Mesenchymal stem cell (in vitro differentiated cells and primary cell): ENCODE results near the gene KLK13.

Experiments
- DNase-seq: peaks from one replicate; pipeline ENCODE4 v3.0.0-alpha.2; 2013
- H2AFZ ChIP-seq: one replicate; pipeline ENCODE4 v1.6.1; 2013; ENCODE audit warnings: low read depth, mild to moderate bottlenecking, control low read depth, inconsistent platforms, low read length, moderate library complexity
- H2AK5ac ChIP-seq: 2 replicates; pipeline ENCODE4 v1.6.1; 2013; ENCODE audit warnings: low read length, moderate library complexity, mild to moderate bottlenecking, inconsistent platforms; ENCODE audit not compliant: severe bottlenecking
- H2BK120ac ChIP-seq: one replicate; pipeline ENCODE4 v1.6.1; 2013; ENCODE audit warnings: low read depth, mild to moderate bottlenecking, inconsistent platforms, low read length, moderate library complexity
- H2BK12ac ChIP-seq, 2 experiments: one replicate each; pipeline ENCODE4 v1.6.1; 2013; ENCODE audit warnings: inconsistent platforms in 2 of 2, low read length in 2 of 2, mild to moderate bottlenecking in 2 of 2, moderate library complexity in 2 of 2, control low read depth in 1 of 2
- H2BK15ac ChIP-seq: one replicate; pipeline ENCODE4 v1.6.1; 2013; ENCODE audit warnings: mild to moderate bottlenecking, low read depth, inconsistent platforms; ENCODE audit not compliant: poor library complexity, severe bottlenecking
- H2BK5ac ChIP-seq: 2 replicates; pipeline ENCODE4 v1.6.1; 2013; ENCODE audit warnings: low read depth, mild to moderate bottlenecking, low read length, control low read depth, inconsistent platforms; ENCODE audit not compliant: poor library complexity, severe bottlenecking
- H3K14ac ChIP-seq, 2 experiments: one replicate each; pipeline ENCODE4 v1.6.1; 2013; ENCODE audit warnings: inconsistent platforms in 2 of 2, low read length in 2 of 2, control low read depth in 1 of 2, mild to moderate bottlenecking in 1 of 2, moderate library complexity in 1 of 2
- H3K18ac ChIP-seq, 2 experiments: one replicate each; pipeline ENCODE4 v1.6.1; 2013; ENCODE audit warnings: inconsistent platforms in 2 of 2, low read length in 2 of 2, control low read depth in 1 of 2, low read depth in 1 of 2, mild to moderate bottlenecking in 1 of 2
- H3K23ac ChIP-seq, 2 experiments: one replicate each; pipeline ENCODE4 v1.6.1; 2013; ENCODE audit warnings: inconsistent platforms in 2 of 2, low read length in 2 of 2, mild to moderate bottlenecking in 2 of 2, moderate library complexity in 2 of 2, control low read depth in 1 of 2
- H3K27ac ChIP-seq: 2 replicates; pipeline ENCODE4 v1.5.1; 2013; ENCODE audit warnings: mild to moderate bottlenecking, moderate library complexity, low read length, control low read depth, inconsistent platforms; ENCODE audit not compliant: poor library complexity, severe bottlenecking
- H3K27me3 ChIP-seq, 2 experiments: 2 replicates each; pipeline versions ENCODE4 v1.6.1 to v1.7.0; 2013; ENCODE audit warnings: low read length in 2 of 2, mild to moderate bottlenecking in 2 of 2, moderate library complexity in 2 of 2, control low read depth in 1 of 2, inconsistent platforms in 1 of 2; ENCODE audit not compliant: control insufficient read depth in 1 of 2, insufficient read depth in 1 of 2
- H3K36me3 ChIP-seq, 2 experiments: 2 replicates each; pipeline versions ENCODE4 v1.6.1 to v1.7.0; 2013; ENCODE audit warnings: low read length in 2 of 2, control low read depth in 1 of 2, inconsistent platforms in 1 of 2, low read depth in 1 of 2, mild to moderate bottlenecking in 1 of 2; ENCODE audit not compliant: insufficient read depth in 2 of 2, control insufficient read depth in 1 of 2
- H3K4ac ChIP-seq, 2 experiments: one replicate each; pipeline ENCODE4 v1.6.1; 2013; ENCODE audit warnings: inconsistent platforms in 2 of 2, low read length in 2 of 2, mild to moderate bottlenecking in 2 of 2, moderate library complexity in 2 of 2, control low read depth in 1 of 2, low read depth in 1 of 2
- H3K4me1 ChIP-seq: 2 replicates; pipeline ENCODE4 v1.6.1; 2013; ENCODE audit warnings: low read depth, low read length, control low read depth; ENCODE audit not compliant: control insufficient read depth, insufficient read depth
- H3K4me2 ChIP-seq: 2 replicates; pipeline ENCODE4 v1.6.1; 2013; ENCODE audit warnings: low read length, mild to moderate bottlenecking, inconsistent platforms; ENCODE audit not compliant: poor library complexity, severe bottlenecking
- H3K4me3 ChIP-seq, 2 experiments: 2 replicates each; pipeline versions ENCODE4 v1.5.1 to v1.7.0; 2013; ENCODE audit warnings: low read length in 2 of 2, mild to moderate bottlenecking in 2 of 2, control low read depth in 1 of 2, low read depth in 1 of 2; ENCODE audit not compliant: insufficient read depth in 1 of 2
- H3K79me1 ChIP-seq: replicated peaks from 2 replicates; pipeline ENCODE4 v1.6.1; 2013; ENCODE audit warnings: mild to moderate bottlenecking, control low read depth, low read length, inconsistent platforms; ENCODE audit not compliant: poor library complexity, severe bottlenecking
- H3K9ac ChIP-seq: 2 replicates; pipeline ENCODE4 v1.7.0; 2013; ENCODE audit warnings: mild to moderate bottlenecking, low read length, moderate library complexity
- H3K9me3 ChIP-seq: 2 replicates; pipeline ENCODE4 v1.7.0; 2013; ENCODE audit warnings: mild to moderate bottlenecking, low read length; ENCODE audit not compliant: control insufficient read depth
- H4K8ac ChIP-seq: one replicate; pipeline ENCODE4 v1.6.1; 2013; ENCODE audit warnings: inconsistent platforms, mild to moderate bottlenecking, low read length, moderate library complexity
- H4K91ac ChIP-seq: one replicate; pipeline ENCODE4 v1.6.1; 2013; ENCODE audit warnings: mild to moderate bottlenecking, low read length, inconsistent platforms
- WGBS: methylation state at CpG from one replicate; pipeline ENCODE4 v1.1.7; 2013; ENCODE audit warnings: mixed read lengths; 5-methylcytosine and 5-hydroxymethylcytosine counted together

Gene KLK13

DNA sequence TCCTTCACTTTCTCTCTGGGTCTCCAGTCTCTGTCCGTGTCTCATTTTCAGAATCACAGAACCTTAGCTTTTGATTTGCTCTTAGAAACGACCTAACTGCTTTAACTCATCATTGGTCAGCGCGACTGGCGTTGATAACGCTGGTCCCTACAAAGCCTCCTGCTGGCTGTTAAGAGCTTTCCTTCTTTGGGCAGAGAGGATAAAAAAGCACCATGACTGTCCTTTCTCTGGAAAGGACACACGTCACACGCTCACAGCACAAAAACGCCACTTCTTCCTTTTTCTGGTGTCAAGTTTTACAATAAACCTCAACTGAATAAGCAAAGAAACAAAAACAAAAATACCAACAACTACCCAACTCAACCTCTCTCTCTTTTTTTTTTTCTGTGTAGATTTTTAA is 28.4 kb downstream of the KLK13 start:
- no peak overlapping the region for H2AK5ac ChIP-seq
- no peak overlapping the region for H3K18ac ChIP-seq
- H2BK15ac ChIP-seq = no peak overlapping the region
- H3K4me3 ChIP-seq = no peak overlapping the region
- no peak overlapping the region for H3K23ac ChIP-seq
- peaks cover 0 to 14% of the 10 kb centered on the region in 2 experiments for H3K27me3 ChIP-seq
- H4K8ac ChIP-seq = no peak overlapping the region
- H3K9ac ChIP-seq = no peak overlapping the region
- H2BK120ac ChIP-seq = no peak overlapping the region
- no peak overlapping the region for H2BK5ac ChIP-seq
- no peaks in the 10 kb centered on the region for H3K36me3 ChIP-seq
- 57% methylated on average over 9 of the region's 9 CpGs for WGBS
- no peak overlapping the region for H2BK12ac ChIP-seq
- H3K4ac ChIP-seq = no peak overlapping the region
- no peaks in the 10 kb centered on the region for H3K9me3 ChIP-seq
- H3K79me1 ChIP-seq = no peaks in the 10 kb centered on the region
- no peak overlapping the region for H4K91ac ChIP-seq
- H3K14ac ChIP-seq = no peak overlapping the region
- no peaks in the 10 kb centered on the region for H3K4me1 ChIP-seq
- H3K27ac ChIP-seq = no peak overlapping the region
- no peak for DNase-seq
- H3K4me2 ChIP-seq = no peak overlapping the region
- no peak overlapping the region for H2AFZ ChIP-seq

- Histone ChIP-seq H4K8ac (no peak within 1 kb of the TSS), H2AK5ac (no peak within 1 kb of the TSS), H2BK120ac (no peak within 1 kb of the TSS), H3K14ac (no peak within 1 kb of the TSS), H2BK12ac (no peak within 1 kb of the TSS), H3K18ac (no peak within 1 kb of the TSS), H2BK15ac (no peak within 1 kb of the TSS), H3K4me2 (no peak within 1 kb of the TSS), H2AFZ (no peak within 1 kb of the TSS), H3K27me3 (peaks cover 0 to 14% of the 10 kb centered on the region in 2 experiments), H3K9me3 (no peaks in the 10 kb centered on the region), H3K23ac (no peak within 1 kb of the TSS), H3K27ac (no peak within 1 kb of the TSS), H3K36me3 (no peaks in the 10 kb centered on the region), H3K4me1 (no peaks in the 10 kb centered on the region), H4K91ac (no peak within 1 kb of the TSS), H3K79me1 (no peaks in the 10 kb centered on the region), H2BK5ac (no peak within 1 kb of the TSS), H3K4me3 (no peak within 1 kb of the TSS), H3K4ac (no peak within 1 kb of the TSS), H3K9ac (no peak within 1 kb of the TSS)
- 59% methylated on average over 8 of the region's 11 CpGs for WGBS
- DNase-seq = no peak
Measured at GRCh38 chr19:51034704-51035103, 30.2 kb downstream of the KLK13 start, which contains the start of gene KLK12. KLK12 (minus strand) TSS chr19:51035002; CDS start chr19:51034621, 381 bp downstream.

DNA sequence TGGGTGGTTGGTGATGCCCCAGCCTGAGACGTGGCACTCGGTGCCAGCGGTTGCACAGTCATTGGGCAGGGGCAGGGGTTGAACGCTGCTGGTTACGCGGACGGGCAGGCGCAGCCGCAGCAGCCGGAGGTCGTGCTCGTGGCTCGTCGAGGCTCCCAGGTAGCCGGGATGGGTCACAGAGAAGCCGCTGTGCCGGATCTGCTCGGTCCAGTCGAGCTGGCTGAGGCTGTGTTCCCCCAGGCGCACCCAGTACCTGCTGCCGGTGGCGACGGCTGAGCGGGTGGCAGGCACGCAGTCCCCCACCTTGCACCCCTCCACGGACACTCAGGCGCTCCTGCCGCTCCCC is 33.0 kb downstream of the KLK13 start:
- Histone ChIP-seq H3K9ac (no peak overlapping the region), H4K91ac (no peak overlapping the region), H3K4me2 (no peak overlapping the region), H3K36me3 (no peaks in the 10 kb centered on the region), H3K9me3 (no peaks in the 10 kb centered on the region), H3K23ac (no peak overlapping the region), H2BK15ac (no peak overlapping the region), H3K14ac (no peak overlapping the region), H2AK5ac (no peak overlapping the region), H3K4me1 (no peaks in the 10 kb centered on the region), H4K8ac (no peak overlapping the region), H3K27ac (no peak overlapping the region), H2BK5ac (no peak overlapping the region), H2BK12ac (no peak overlapping the region), H3K79me1 (no peaks in the 10 kb centered on the region), H2AFZ (no peak overlapping the region), H3K18ac (no peak overlapping the region), H3K4ac (no peak overlapping the region), H3K4me3 (no peak overlapping the region), H2BK120ac (no peak overlapping the region), H3K27me3 (peaks cover 0 to 32% of the 10 kb centered on the region in 2 experiments)
- WGBS = 91% methylated on average over 28 of the region's 28 CpGs
- no peak for DNase-seq

- Histone ChIP-seq H3K27ac (no peak overlapping the region), H2AFZ (no peak overlapping the region), H4K91ac (no peak overlapping the region), H3K4me3 (no peak overlapping the region), H3K14ac (no peak overlapping the region), H2AK5ac (no peak overlapping the region), H3K4me2 (no peak overlapping the region), H3K79me1 (no peaks in the 10 kb centered on the region), H3K4me1 (no peaks in the 10 kb centered on the region), H2BK120ac (no peak overlapping the region), H3K4ac (no peak overlapping the region), H3K9me3 (no peaks in the 10 kb centered on the region), H3K23ac (no peak overlapping the region), H3K27me3 (peaks cover 0 to 36% of the 10 kb centered on the region in 2 experiments), H3K36me3 (no peaks in the 10 kb centered on the region), H4K8ac (no peak overlapping the region), H3K18ac (no peak overlapping the region), H2BK15ac (no peak overlapping the region), H2BK5ac (no peak overlapping the region), H3K9ac (no peak overlapping the region), H2BK12ac (no peak overlapping the region)
- DNase-seq = no peak
- 84% methylated on average over 7 of the region's 7 CpGs for WGBS
Measured at GRCh38 chr19:51031220-51031879, 33.5 kb downstream of the KLK13 start.
